H9 (cell line): ENCODE results near the gene OTULIN. TPM values are rescaled to one million over a fixed set of nuclear protein-coding genes. Genes with fewer than 3 reads are reported as not detected.
A peak's percentile ranks its signal among the peaks of the same experiment; 100 is the strongest.

ENCODE experiments used
- DNase-seq: peaks from one replicate; pipeline ENCODE4 v3.0.0-alpha.2; 2017
- H2AFZ ChIP-seq: one replicate; pipeline ENCODE4 v1.6.1; 2013; ENCODE audit warnings: mild to moderate bottlenecking, low read length, control low read depth, moderate library complexity
- H2AK5ac ChIP-seq: 2 replicates; pipeline ENCODE4 v1.6.1; 2013; ENCODE audit warnings: low read length, control low read depth, mixed read lengths; ENCODE audit not compliant: insufficient read length
- H2BK120ac ChIP-seq: one replicate; pipeline ENCODE4 v1.6.1; 2013; ENCODE audit warnings: low read depth, mild to moderate bottlenecking, low read length, control low read depth, inconsistent platforms; ENCODE audit not compliant: poor library complexity, severe bottlenecking
- H2BK12ac ChIP-seq: 2 replicates; pipeline ENCODE4 v1.6.1; 2013; ENCODE audit warnings: low read length, control low read depth, mixed read lengths, low read depth; ENCODE audit not compliant: insufficient read length
- H2BK15ac ChIP-seq: 2 replicates; pipeline ENCODE4 v1.6.1; 2013; ENCODE audit warnings: low read depth, low read length, control low read depth
- H2BK20ac ChIP-seq: one replicate; pipeline ENCODE4 v1.6.1; 2013; ENCODE audit warnings: low read depth, mild to moderate bottlenecking, low read length, control low read depth, inconsistent platforms; ENCODE audit not compliant: poor library complexity, severe bottlenecking
- H2BK5ac ChIP-seq: 2 replicates; pipeline ENCODE4 v1.6.1; 2013; ENCODE audit warnings: low read length, control low read depth, mixed read lengths; ENCODE audit not compliant: insufficient read length
- H3K14ac ChIP-seq: 2 replicates; pipeline ENCODE4 v1.6.1; 2013; ENCODE audit warnings: low read length, control low read depth; ENCODE audit not compliant: insufficient read depth
- H3K18ac ChIP-seq: 2 replicates; pipeline ENCODE4 v1.6.1; 2013; ENCODE audit warnings: low read depth, mild to moderate bottlenecking, mixed read lengths, low read length, control low read depth; ENCODE audit not compliant: insufficient read length
- H3K23ac ChIP-seq: 2 replicates; pipeline ENCODE4 v1.6.1; 2013; ENCODE audit warnings: low read length, control low read depth, mixed read lengths, low read depth; ENCODE audit not compliant: insufficient read length
- H3K23me2 ChIP-seq: 2 replicates; pipeline ENCODE4 v1.6.1; 2013; ENCODE audit warnings: low read depth, mild to moderate bottlenecking, mixed read lengths, low read length, control low read depth; ENCODE audit not compliant: insufficient read length, poor library complexity, severe bottlenecking
- H3K27ac ChIP-seq: 2 replicates; pipeline ENCODE4 v1.5.1; 2013; ENCODE audit warnings: low read length, control low read depth, mixed read lengths, low read depth; ENCODE audit not compliant: insufficient read length
- H3K27me3 ChIP-seq: 2 replicates; pipeline ENCODE4 v1.6.1; 2013; ENCODE audit warnings: low read length, control low read depth, inconsistent platforms; ENCODE audit not compliant: insufficient read depth
- H3K4ac ChIP-seq: 2 replicates; pipeline ENCODE4 v1.6.1; 2013; ENCODE audit warnings: low read depth, mild to moderate bottlenecking, control low read depth, inconsistent platforms, low read length, moderate library complexity
- H3K4me1 ChIP-seq: 2 replicates; pipeline ENCODE4 v1.6.1; 2013; ENCODE audit warnings: low read length, control low read depth, inconsistent platforms; ENCODE audit not compliant: insufficient read depth
- H3K4me2 ChIP-seq: 2 replicates; pipeline ENCODE4 v1.6.1; 2013; ENCODE audit warnings: low read length, control low read depth, mixed read lengths; ENCODE audit not compliant: insufficient read length, insufficient read depth
- H3K56ac ChIP-seq: 2 replicates; pipeline ENCODE4 v1.6.1; 2013; ENCODE audit warnings: low read depth, mild to moderate bottlenecking, mixed read lengths, low read length, control low read depth; ENCODE audit not compliant: insufficient read length
- H3K79me1 ChIP-seq: 2 replicates; pipeline ENCODE4 v1.6.1; 2013; ENCODE audit warnings: low read depth, mild to moderate bottlenecking, moderate library complexity, low read length, control low read depth, inconsistent platforms; ENCODE audit not compliant: insufficient read depth, poor library complexity, severe bottlenecking
- H3K79me2 ChIP-seq: 2 replicates; pipeline ENCODE4 v1.6.1; 2013; ENCODE audit warnings: low read length, control low read depth, inconsistent platforms; ENCODE audit not compliant: insufficient read depth
- H3K9ac ChIP-seq: 2 replicates; pipeline ENCODE4 v1.6.1; 2013; ENCODE audit warnings: low read length, control low read depth, mixed read lengths; ENCODE audit not compliant: insufficient read length; ENCODE audit errors: extremely low read depth
- H3K9me3 ChIP-seq: one replicate; pipeline ENCODE4 v1.6.1; 2013; ENCODE audit warnings: low read depth, low read length, inconsistent platforms; ENCODE audit not compliant: control insufficient read depth
- H3T11ph ChIP-seq: one replicate; pipeline ENCODE4 v1.6.1; 2013; ENCODE audit warnings: mild to moderate bottlenecking, low read length, control low read depth, inconsistent platforms
- H4K20me1 ChIP-seq: one replicate; pipeline ENCODE4 v1.6.1; 2013; ENCODE audit not compliant: control insufficient read depth, insufficient read length, insufficient read depth
- H4K5ac ChIP-seq: 2 replicates; pipeline ENCODE4 v1.6.1; 2013; ENCODE audit warnings: low read depth, mild to moderate bottlenecking, mixed read lengths, low read length, control low read depth; ENCODE audit not compliant: insufficient read length
- H4K8ac ChIP-seq: replicated peaks from 2 replicates; pipeline ENCODE4 v1.6.1; 2013; ENCODE audit warnings: low read length, control low read depth, mixed read lengths, low read depth; ENCODE audit not compliant: insufficient read length
- H4K91ac ChIP-seq: 2 replicates; pipeline ENCODE4 v1.6.1; 2013; ENCODE audit warnings: low read depth, mild to moderate bottlenecking, moderate library complexity, mixed read lengths, low read length, control low read depth; ENCODE audit not compliant: insufficient read length
- H3K27ac Mint-ChIP-seq, 3 experiments: 2 replicates in 2 of 3; 3 replicates in 1 of 3; pipeline ENCODE4 v1.8.0; 2020 to 2021; ENCODE audit warnings: mixed read lengths in 3 of 3, mild to moderate bottlenecking in 1 of 3, moderate library complexity in 1 of 3
- H3K27me3 Mint-ChIP-seq: 2 replicates; pipeline ENCODE4 v1.8.0; 2021; ENCODE audit warnings: low read depth, mild to moderate bottlenecking, moderate library complexity, mixed read lengths
- H3K36me3 Mint-ChIP-seq, 3 experiments: 2 replicates in 2 of 3; 3 replicates in 1 of 3; pipeline ENCODE4 v1.8.0; 2020 to 2021; ENCODE audit warnings: low read depth in 3 of 3, mixed read lengths in 3 of 3; ENCODE audit not compliant: insufficient read depth in 1 of 3
- H3K4me1 Mint-ChIP-seq, 2 experiments: 2 replicates each; pipeline ENCODE4 v1.8.0; 2020; ENCODE audit warnings: mixed read lengths in 2 of 2
- H3K4me3 Mint-ChIP-seq, 2 experiments: 2 replicates in 1 of 2; 3 replicates in 1 of 2; pipeline ENCODE4 v1.8.0; 2020 to 2021; ENCODE audit warnings: mild to moderate bottlenecking in 2 of 2, mixed read lengths in 2 of 2, moderate library complexity in 1 of 2
- H3K9me3 Mint-ChIP-seq, 2 experiments: 2 replicates in 1 of 2; 3 replicates in 1 of 2; pipeline ENCODE4 v1.8.0; 2020; ENCODE audit warnings: mild to moderate bottlenecking in 2 of 2, mixed read lengths in 2 of 2, moderate library complexity in 1 of 2
- CTCF ChIP-seq: fragments of 200-600 bp; sonication (generic); conservative IDR thresholded peaks from 3 replicates; pipeline ENCODE4 v1.8.0; 2021; ENCODE audit warnings: antibody characterized with exemption, mild to moderate bottlenecking
- WGBS: extraction: QIAGEN DNeasy Blood & Tissue Kit; methylation state at CpG from one replicate; pipeline ENCODE4 v1.1.7; 2013; ENCODE audit warnings: missing lambda C conversion rate, low lambda C conversion rate, mixed read lengths; ENCODE audit not compliant: insufficient read length; ENCODE audit errors: extremely low coverage; 5-methylcytosine and 5-hydroxymethylcytosine counted together
- total RNA-seq: library from RNA; stranded (reverse); gene quantifications from 2 replicates; pipeline ENCODE4 v1.2.1, GENCODE V29; 2021

The OTULIN gene
- total RNA-seq, 1 experiment from 2014 or later = 35.8 TPM

GRCh38 chr5:14674983-14675854 lies 10.7 kb downstream of the OTULIN start:
- no CpG with 5 or more reads among the region's 8 CpGs for WGBS
- Mint-ChIP-seq H3K9me3 (no peaks in the 10 kb centered on the region), H3K36me3 (peaks cover under 1 to 14% (median 8%) of the 10 kb centered on the region in 3 experiments; a peak in 5 of 7 replicates), H3K27ac (peak overlapping the region in 1 of 3 experiments; percentile 16; a peak in 1 of 7 replicates), H3K4me3 (no peak overlapping the region), H3K27me3 (no peaks in the 10 kb centered on the region), H3K4me1 (peaks cover 37 to 43% of the 10 kb centered on the region in 2 experiments)
- Histone ChIP-seq H4K91ac (no peak overlapping the region), H3T11ph (no peak overlapping the region), H2BK20ac (no peak overlapping the region), H4K8ac (no peak overlapping the region), H3K79me1 (peaks cover 3% of the 10 kb centered on the region), H3K14ac (no peak overlapping the region), H4K5ac (no peak overlapping the region), H2AFZ (no peak overlapping the region), H2BK15ac (no peak overlapping the region), H3K23me2 (no peaks in the 10 kb centered on the region), H4K20me1 (no peaks in the 10 kb centered on the region), H3K56ac (no peak overlapping the region), H2AK5ac (no peak overlapping the region), H3K9me3 (no peaks in the 10 kb centered on the region), H3K18ac (no peak overlapping the region), H3K79me2 (peaks cover 3% of the 10 kb centered on the region; the same call in 1 of the 2 replicates), H2BK120ac (no peak overlapping the region), H3K4ac (no peak overlapping the region), H3K23ac (no peak overlapping the region), H3K4me1 (peaks cover 9% of the 10 kb centered on the region; the same call in 1 of the 2 replicates), H3K9ac (no peak overlapping the region), H3K4me2 (no peak overlapping the region), H2BK5ac (no peak overlapping the region), H3K27ac (no peak overlapping the region), H2BK12ac (no peak overlapping the region), H3K27me3 (no peaks in the 10 kb centered on the region)
- TF ChIP-seq CTCF = no peak
- no peak for DNase-seq
